Measurements from ENCODE around the gene ELAC2.

The ELAC2 gene

GRCh38 chr17:12990926-12991325, 26.9 kb downstream of the ELAC2 start:
- TF ChIP-seq EZH2phosphoT487 (IDR thresholded peaks at IDR 0.05; ENCODE audit: low read depth): no peak
- TF ChIP-seq, protein P1, sequence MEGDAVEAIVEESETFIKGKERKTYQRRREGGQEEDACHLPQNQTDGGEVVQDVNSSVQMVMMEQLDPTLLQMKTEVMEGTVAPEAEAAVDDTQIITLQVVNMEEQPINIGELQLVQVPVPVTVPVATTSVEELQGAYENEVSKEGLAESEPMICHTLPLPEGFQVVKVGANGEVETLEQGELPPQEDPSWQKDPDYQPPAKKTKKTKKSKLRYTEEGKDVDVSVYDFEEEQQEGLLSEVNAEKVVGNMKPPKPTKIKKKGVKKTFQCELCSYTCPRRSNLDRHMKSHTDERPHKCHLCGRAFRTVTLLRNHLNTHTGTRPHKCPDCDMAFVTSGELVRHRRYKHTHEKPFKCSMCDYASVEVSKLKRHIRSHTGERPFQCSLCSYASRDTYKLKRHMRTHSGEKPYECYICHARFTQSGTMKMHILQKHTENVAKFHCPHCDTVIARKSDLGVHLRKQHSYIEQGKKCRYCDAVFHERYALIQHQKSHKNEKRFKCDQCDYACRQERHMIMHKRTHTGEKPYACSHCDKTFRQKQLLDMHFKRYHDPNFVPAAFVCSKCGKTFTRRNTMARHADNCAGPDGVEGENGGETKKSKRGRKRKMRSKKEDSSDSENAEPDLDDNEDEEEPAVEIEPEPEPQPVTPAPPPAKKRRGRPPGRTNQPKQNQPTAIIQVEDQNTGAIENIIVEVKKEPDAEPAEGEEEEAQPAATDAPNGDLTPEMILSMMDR (IDR thresholded peaks at IDR 0.05; ENCODE audit: low read depth, low read length): no peak

GRCh38 chr17:12990041-12990808, 27.6 kb downstream of the ELAC2 start:
- no peak overlapping the region for H3K9ac ChIP-seq (ENCODE audit: low read length)

More at GRCh38 chr17:12990926-12991325, 26.9 kb downstream of the ELAC2 start:
- peaks cover 20% of the 10 kb centered on the region for H3K36me3 ChIP-seq (replicated peaks; ENCODE audit: low read depth, low read length)
- H3K4me3 ChIP-seq (ENCODE audit: low read length): no peak overlapping the region
- H3K4me1 ChIP-seq (ENCODE audit: low read length): peaks cover 5% of the 10 kb centered on the region
- no peak overlapping the region for H3K27ac ChIP-seq (ENCODE audit: low read length)
- no peak overlapping the region for H3K9ac ChIP-seq (ENCODE audit: low read length)
- no peaks in the 10 kb centered on the region for H3K9me3 ChIP-seq (ENCODE audit: insufficient read depth, low read length)
- H4K20me1 ChIP-seq (ENCODE audit: insufficient read depth, low read length): no peaks in the 10 kb centered on the region
- no peaks in the 10 kb centered on the region for H3K27me3 ChIP-seq (ENCODE audit: low read depth, low read length)
- no peak overlapping the region for H3K4me2 ChIP-seq (ENCODE audit: low read length)
- H3K79me2 ChIP-seq (ENCODE audit: low read length): no peaks in the 10 kb centered on the region
- no peak overlapping the region for H2AFZ ChIP-seq (ENCODE audit: low read depth, low read length)

DNA sequence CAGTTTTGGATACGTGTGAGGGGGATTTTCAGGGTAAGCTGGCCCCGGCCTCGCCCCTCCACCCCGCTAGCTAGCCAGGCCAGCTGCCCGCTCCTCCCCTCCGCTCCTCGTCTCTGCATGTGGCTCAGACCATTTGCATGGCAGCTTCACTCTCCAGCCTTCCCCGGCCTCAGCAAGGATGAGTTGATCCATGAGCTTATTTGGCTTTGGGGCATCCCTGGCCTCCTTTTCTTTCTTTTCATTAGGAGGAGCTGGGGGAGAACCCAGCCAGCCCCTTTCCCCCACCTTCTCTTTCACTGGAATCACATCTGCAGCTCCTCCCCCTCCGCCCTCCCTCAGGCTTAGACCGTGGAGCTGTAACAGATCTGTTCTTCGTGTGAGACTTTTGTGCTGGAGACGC, 30.7 kb downstream of the ELAC2 start:
- H2AFZ ChIP-seq (ENCODE audit: low read depth, low read length): no peak overlapping the region
- no peak overlapping the region for H3K9ac ChIP-seq (ENCODE audit: low read length)
- H3K27me3 ChIP-seq (ENCODE audit: low read depth, low read length): no peaks in the 10 kb centered on the region
- H3K4me2 ChIP-seq (ENCODE audit: low read length): no peak overlapping the region
- H3K36me3 ChIP-seq (replicated peaks; ENCODE audit: low read depth, low read length): peaks cover 22% of the 10 kb centered on the region
- no peaks in the 10 kb centered on the region for H3K79me2 ChIP-seq (ENCODE audit: low read length)
- H3K9me3 ChIP-seq (ENCODE audit: insufficient read depth, low read length): no peaks in the 10 kb centered on the region
- H3K4me3 ChIP-seq (ENCODE audit: low read length): no peak overlapping the region
- no peaks in the 10 kb centered on the region for H4K20me1 ChIP-seq (ENCODE audit: insufficient read depth, low read length)
- no peak overlapping the region for H3K27ac ChIP-seq (ENCODE audit: low read length)
- TF ChIP-seq, protein P1 (IDR thresholded peaks at IDR 0.05; ENCODE audit: low read depth, low read length): no peak
- no peak for TF ChIP-seq EZH2phosphoT487 (IDR thresholded peaks at IDR 0.05; ENCODE audit: low read depth)
- peaks cover 10% of the 10 kb centered on the region for H3K4me1 ChIP-seq (ENCODE audit: low read length)

More at GRCh38 chr17:12990041-12990808, 27.6 kb downstream of the ELAC2 start:
- H2AFZ ChIP-seq (ENCODE audit: low read depth, low read length): no peak overlapping the region
- H4K20me1 ChIP-seq (ENCODE audit: insufficient read depth, low read length): no peaks in the 10 kb centered on the region
- no peak overlapping the region for H3K4me2 ChIP-seq (ENCODE audit: low read length)
- no peak for TF ChIP-seq EZH2phosphoT487 (IDR thresholded peaks at IDR 0.05; ENCODE audit: low read depth)
- TF ChIP-seq, protein P1 (IDR thresholded peaks at IDR 0.05; ENCODE audit: low read depth, low read length): no peak
- peaks cover 5% of the 10 kb centered on the region for H3K4me1 ChIP-seq (ENCODE audit: low read length)
- H3K9me3 ChIP-seq (ENCODE audit: insufficient read depth, low read length): no peaks in the 10 kb centered on the region
- no peak overlapping the region for H3K27ac ChIP-seq (ENCODE audit: low read length)
- peaks cover 20% of the 10 kb centered on the region for H3K36me3 ChIP-seq (replicated peaks; ENCODE audit: low read depth, low read length)
- no peaks in the 10 kb centered on the region for H3K27me3 ChIP-seq (ENCODE audit: low read depth, low read length)
- no peaks in the 10 kb centered on the region for H3K79me2 ChIP-seq (ENCODE audit: low read length)
- no peak overlapping the region for H3K4me3 ChIP-seq (ENCODE audit: low read length)

DNA sequence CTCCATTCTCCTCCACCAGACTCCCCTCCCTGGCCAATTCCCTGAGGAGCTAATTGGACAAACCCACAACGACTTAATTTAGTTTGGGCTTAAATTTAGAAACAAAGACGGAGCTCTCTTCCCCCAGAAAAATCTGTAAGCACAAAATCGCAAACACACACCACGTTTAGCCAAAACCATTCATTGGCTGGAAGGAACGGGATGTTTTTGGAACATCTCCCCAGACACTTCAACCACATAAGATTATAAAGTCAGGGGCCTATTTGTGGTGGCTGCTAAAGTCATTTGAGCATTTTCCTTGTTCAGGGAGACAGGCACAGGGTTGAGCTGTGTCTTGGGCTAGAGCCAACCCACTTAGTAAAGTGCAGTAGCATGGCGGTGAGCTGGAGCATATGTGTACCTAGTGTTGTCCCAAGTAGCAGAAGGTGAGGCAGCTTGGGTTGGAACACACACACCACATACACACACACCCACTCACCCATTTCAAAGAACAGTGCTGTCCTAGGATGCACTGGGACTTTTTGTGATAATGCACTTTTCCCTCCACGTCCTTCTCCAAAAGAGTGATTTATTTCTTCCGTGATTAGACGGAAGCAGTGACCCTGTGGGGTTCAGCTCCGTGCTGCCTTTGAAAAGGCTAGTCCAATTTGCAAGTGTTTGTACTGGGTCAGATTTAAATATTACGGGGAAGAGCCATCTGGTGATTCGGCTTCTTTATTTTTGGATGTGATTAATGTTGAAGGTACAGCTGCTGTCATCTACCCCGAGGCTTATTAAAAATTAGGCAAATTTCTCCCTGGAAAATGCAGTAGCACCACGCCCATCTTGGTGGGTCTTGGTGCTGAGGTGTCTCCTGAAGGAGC, 32.2 kb downstream of the ELAC2 start:
- Histone ChIP-seq H3K4me2 (ENCODE audit: low read length) (no peak overlapping the region), H3K36me3 (replicated peaks; ENCODE audit: low read depth, low read length) (peaks cover 19% of the 10 kb centered on the region), H3K79me2 (ENCODE audit: low read length) (no peaks in the 10 kb centered on the region), H3K9me3 (ENCODE audit: insufficient read depth, low read length) (no peaks in the 10 kb centered on the region), H3K9ac (ENCODE audit: low read length) (no peak overlapping the region), H3K4me1 (ENCODE audit: low read length) (peaks cover 13% of the 10 kb centered on the region), H3K27ac (ENCODE audit: low read length) (no peak overlapping the region), H2AFZ (ENCODE audit: low read depth, low read length) (no peak overlapping the region), H3K4me3 (ENCODE audit: low read length) (no peak overlapping the region), H3K27me3 (ENCODE audit: low read depth, low read length) (no peaks in the 10 kb centered on the region), H4K20me1 (ENCODE audit: insufficient read depth, low read length) (no peaks in the 10 kb centered on the region)
- TF ChIP-seq, protein P1 (IDR thresholded peaks at IDR 0.05; ENCODE audit: low read depth, low read length): no peak
- no peak for TF ChIP-seq EZH2phosphoT487 (IDR thresholded peaks at IDR 0.05; ENCODE audit: low read depth)
